T47D (cell line): ENCODE data around the gene LRRC59.

Experiments used
- DNase-seq, 2 experiments: peaks; one replicate each; pipeline versions ENCODE4 v3.0.0 to v3.0.0-alpha.2; 2011 to 2012; ENCODE audit warnings: low read depth in 1 of 2, low spot score in 1 of 2
- JUND ChIP-seq: IDR thresholded peaks from 2 replicates; pipeline ENCODE4 v1.6.1; 2012; ENCODE audit warnings: low read depth
- in situ Hi-C: cut with HindIII; loops from 2 replicates; pipeline ENCODE4 v1.10.0; 2016; ENCODE audit warnings: low sequenced_read_pairs, low pct_unique_long_range_greater_than_20kb

LRRC59 gene

GRCh38 chr17:50392621-50393020, 4.7 kb downstream of the LRRC59 start:
- in situ Hi-C loops = no loop called here
- no peak for DNase-seq

DNA sequence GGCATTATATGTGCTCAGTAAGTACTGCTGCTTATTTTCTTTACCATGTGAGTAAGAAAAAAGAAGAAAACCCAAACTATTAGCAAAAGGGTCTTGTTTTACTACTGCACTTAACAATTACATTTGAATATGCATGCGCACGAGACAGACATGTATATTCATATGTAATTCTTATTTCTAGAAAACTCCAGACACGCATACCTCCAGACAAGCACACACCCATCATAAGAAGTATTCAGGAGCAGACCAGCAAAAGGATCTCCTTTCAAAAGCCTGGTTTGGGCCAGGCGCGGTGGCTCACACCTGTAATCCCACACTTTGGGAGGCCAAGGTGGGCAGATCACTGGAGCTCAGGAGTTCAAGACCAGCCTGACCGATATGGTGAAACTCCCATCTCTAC, 7.8 kb downstream of the LRRC59 start:
- TF ChIP-seq JUND = no peak
- no peak for DNase-seq
- in situ Hi-C loops = no loop called here

More at GRCh38 chr17:50392621-50393020, 4.7 kb downstream of the LRRC59 start:
- TF ChIP-seq JUND = no peak

GRCh38 chr17:50388728-50389127, 8.6 kb downstream of the LRRC59 start:
- DNase-seq = no peak
- no peak for TF ChIP-seq JUND
- in situ Hi-C loops = no loop called here

GRCh38 chr17:50386510-50386909, 10.8 kb downstream of the LRRC59 start:
- no peak for TF ChIP-seq JUND
- in situ Hi-C loops = no loop called here
- no peak for DNase-seq

DNA sequence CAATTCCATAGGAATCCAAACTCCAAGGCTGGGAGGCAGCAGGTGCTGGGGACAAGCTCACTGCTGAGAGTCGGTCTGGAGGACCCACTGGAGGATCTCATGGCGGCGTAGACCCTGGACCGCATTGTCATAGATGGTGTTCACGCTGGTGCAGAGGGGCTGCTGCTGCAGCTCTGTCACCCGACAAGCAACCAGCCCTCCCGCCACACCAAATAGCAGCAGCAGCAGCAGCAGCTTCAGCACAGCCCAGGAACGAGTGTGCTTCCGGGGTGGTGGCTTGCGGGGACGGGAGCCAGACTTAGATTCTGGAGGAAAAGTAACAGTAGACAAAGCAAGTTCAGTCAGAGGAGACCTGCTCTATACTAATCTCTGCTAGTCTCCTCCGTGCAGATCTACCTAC, 14.4 kb downstream of the LRRC59 start:
- DNase-seq = no peak
- in situ Hi-C loops = no loop called here
- no peak for TF ChIP-seq JUND

GRCh38 chr17:50381920-50382319, 15.4 kb downstream of the LRRC59 start:
- no peak for TF ChIP-seq JUND
- DNase-seq = no peak
- in situ Hi-C loops = no loop called here

- TF ChIP-seq JUND = no peak
- in situ Hi-C loops = no loop called here
- DNase-seq = no peak
Measured at GRCh38 chr17:50381260-50381815, 16.0 kb downstream of the LRRC59 start.

DNA sequence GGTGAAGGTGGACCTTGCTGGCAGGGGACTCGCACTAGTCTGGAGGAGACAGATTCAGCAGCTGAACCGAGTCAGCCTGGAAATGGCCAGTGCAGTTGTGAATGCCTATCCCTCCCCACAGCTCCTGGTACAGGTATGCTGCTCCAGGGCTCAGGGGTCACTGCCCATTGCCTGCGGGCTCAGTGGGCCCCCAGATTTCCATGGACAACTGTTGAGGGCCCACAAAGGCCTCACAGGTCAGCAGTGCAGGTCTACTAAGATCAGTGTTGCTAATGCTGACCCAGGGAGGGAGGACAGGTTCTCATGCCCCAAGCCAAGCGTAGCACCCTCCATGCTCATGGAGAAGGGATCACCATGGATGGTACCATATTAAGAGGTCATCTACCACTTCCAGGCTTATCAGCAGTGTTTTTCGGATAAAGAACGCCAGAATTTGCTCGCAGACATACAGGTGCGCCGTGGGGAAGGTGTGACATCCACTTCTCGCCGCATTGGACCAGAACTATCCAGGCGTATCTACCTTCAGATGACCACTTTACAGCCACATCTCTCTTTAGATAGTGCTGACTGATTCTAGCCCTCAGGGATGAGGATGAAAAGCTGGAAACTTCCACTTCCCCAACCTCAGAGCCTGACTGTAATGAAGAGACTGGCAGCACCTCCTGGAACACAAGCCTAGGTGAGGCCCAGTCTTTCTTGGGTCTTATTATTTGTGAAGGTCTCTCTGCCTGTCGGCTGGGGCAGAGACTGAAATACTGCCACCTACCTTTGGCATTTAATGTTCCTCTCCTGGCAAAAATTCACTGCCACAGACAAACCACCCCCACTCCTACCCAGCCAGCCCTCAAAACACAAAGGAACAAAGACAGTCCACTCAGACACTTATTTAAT, 16.7 kb downstream of the LRRC59 start:
- TF ChIP-seq JUND = no peak
- in situ Hi-C loops = no loop called here
- peak in 1 of 2 experiments; percentile 54 for DNase-seq

DNA sequence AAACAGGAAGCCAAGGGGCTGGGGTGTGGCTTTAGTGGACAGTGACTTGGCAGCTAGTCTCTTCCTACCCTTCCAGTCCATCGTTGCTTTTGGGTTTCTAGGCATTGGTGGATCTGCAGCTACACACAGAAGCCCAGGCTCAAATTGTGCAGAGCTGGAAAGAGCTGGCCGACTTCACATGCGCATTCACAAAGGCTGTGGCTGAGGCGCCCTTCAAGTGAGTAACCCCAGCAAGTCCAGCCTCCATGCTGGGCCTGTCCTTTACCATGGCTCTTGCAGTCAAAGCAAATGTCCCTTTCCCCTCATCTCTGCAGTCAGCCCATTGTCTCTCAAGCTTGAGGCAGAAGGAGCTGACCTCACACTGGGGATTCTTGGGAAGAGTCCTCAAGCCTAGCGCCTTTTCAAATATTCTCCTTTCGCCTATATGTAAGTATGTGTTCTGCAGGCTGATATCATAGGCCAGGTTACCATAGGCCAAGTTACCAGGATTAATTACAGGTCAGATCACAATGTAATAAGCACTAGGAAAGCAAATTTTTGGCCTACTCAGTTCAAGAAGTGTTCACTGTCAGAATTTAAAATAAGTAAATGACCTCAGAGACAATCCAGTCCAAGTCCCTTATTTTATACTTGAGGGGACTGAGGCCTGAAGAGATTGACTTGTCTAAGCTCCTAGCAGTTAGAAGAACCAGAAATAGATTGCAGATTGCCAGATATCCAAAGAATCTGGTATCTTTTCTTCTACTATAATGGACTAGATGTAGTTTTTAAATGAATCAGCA, 17.8 kb downstream of the LRRC59 start:
- in situ Hi-C loops = no loop called here
- no peak for TF ChIP-seq JUND
- DNase-seq = no peak

DNA sequence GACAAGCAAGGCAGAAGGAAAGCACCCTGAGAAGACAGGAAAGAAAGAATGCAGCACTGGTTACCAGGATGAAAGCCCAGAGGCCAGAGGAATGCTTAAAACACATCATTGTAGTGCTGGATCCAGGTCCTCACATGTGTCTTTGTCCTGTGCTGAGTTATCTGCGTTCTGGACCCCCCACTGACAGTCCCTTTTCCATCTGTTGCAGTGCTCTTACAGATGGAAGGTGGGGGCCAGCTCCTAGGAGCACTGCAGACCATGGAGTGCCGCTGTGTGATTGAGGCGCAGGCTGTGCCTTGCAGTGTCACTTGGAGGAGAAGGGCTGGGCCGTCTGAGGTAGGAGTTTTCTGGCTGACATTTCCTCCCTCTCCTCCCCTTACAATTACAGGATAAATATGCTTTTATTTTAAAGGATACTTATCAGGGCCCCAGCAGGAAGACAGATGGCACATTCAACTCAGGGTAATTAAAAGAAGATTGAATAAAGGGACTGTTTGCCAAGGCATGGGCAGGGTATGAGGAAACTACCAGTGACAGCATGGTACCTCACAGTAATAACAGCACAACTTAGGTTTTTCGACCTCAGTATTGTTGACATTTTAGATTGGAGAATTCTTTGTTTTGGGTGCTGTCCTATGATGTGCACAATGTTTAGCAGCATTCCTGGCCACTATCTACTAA, 21.3 kb downstream of the LRRC59 start:
- in situ Hi-C loops = no loop called here
- no peak for TF ChIP-seq JUND
- no peak for DNase-seq

DNA sequence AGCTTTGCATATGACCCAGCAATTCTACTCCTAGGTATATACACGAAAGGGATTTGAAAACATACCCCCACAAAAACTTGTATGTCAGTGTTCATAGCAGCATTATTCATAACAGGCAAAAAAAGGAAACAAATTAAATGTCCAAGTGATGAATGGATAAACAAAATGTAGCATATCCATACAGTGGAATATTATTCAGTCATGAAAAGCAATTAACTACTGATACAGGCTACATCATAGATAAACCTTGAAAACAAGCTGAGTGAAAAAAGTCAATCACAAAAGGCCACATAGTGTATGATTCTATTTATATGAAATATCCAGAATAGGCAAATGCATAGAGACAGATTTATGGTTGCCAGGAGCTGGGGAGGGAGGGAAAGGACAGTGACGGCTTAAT, 23.6 kb downstream of the LRRC59 start:
- TF ChIP-seq JUND = no peak
- no peak for DNase-seq
- in situ Hi-C loops = no loop called here

- no peak for TF ChIP-seq JUND
- DNase-seq = peak; percentile 92 to 96
- in situ Hi-C loops = no loop called here
Measured at GRCh38 chr17:50372758-50373556, 24.4 kb downstream of the LRRC59 start, which contains the start of the genes EME1 and MRPL27. EME1 (plus strand) TSS chr17:50373229; CDS start chr17:50375209, 1,980 bp downstream. MRPL27 (minus strand) TSS chr17:50373184; CDS start chr17:50373170, 14 bp downstream.
